HepG2 (cell line): ENCODE measurements around the gene B4GALT1. TPM values are rescaled to one million over a fixed set of nuclear protein-coding genes. Genes with fewer than 3 reads are reported as not detected.

ENCODE experiments used
- FOXA3 ChIP-seq: IDR thresholded peaks from 2 replicates; pipeline ENCODE4 v1.6.1; 2016; ENCODE audit warnings: missing genetic modification reagents, missing compliant biosample characterization
- FOXC1 ChIP-seq: sonication (generic); formaldehyde crosslinking; IDR thresholded peaks from 2 replicates; pipeline ENCODE4 v1.8.0; 2022; ENCODE audit warnings: mild to moderate bottlenecking, missing genetic modification reagents, borderline replicate concordance
- GFI1 ChIP-seq: sonication (generic); formaldehyde crosslinking; IDR thresholded peaks from 2 replicates; pipeline ENCODE4 v1.5.0; 2020; ENCODE audit warnings: missing genetic modification reagents, mild to moderate bottlenecking, borderline replicate concordance
- HDAC6 ChIP-seq: fragments of 200-600 bp; sonication (generic); IDR thresholded peaks from 2 replicates; pipeline ENCODE4 v1.7.0; 2017; ENCODE audit warnings: mild to moderate bottlenecking, antibody characterized with exemption, low read length, low read depth
- MAFG ChIP-seq: sonication (generic); formaldehyde crosslinking; IDR thresholded peaks from 2 replicates; pipeline ENCODE4 v1.5.1; 2020; ENCODE audit warnings: mild to moderate bottlenecking, missing genetic modification reagents
- MED1 ChIP-seq: sonication (generic); formaldehyde crosslinking; IDR thresholded peaks from 2 replicates; pipeline ENCODE4 v1.4.0; 2020; ENCODE audit warnings: missing genetic modification reagents
- MLX ChIP-seq: IDR thresholded peaks from 2 replicates; pipeline ENCODE4 v1.6.1; 2016
- NFE2L1 ChIP-seq: sonication (generic); formaldehyde crosslinking; IDR thresholded peaks from 2 replicates; pipeline ENCODE4 v1.4.0; 2020; ENCODE audit warnings: missing genetic modification reagents, mild to moderate bottlenecking, borderline replicate concordance
- PAXIP1 ChIP-seq: sonication (generic); formaldehyde crosslinking; conservative IDR thresholded peaks from 2 replicates; pipeline ENCODE4 v1.4.0; 2020; ENCODE audit warnings: mild to moderate bottlenecking, missing genetic modification reagents, moderate library complexity
- PHB2 ChIP-seq: fragments of 450-650 bp; IDR thresholded peaks from 2 replicates; pipeline ENCODE4 v1.6.1; 2018; ENCODE audit not compliant: partially characterized antibody
- XBP1 ChIP-seq: sonication (generic); formaldehyde crosslinking; IDR thresholded peaks from 2 replicates; pipeline ENCODE4 v1.5.0; 2020; ENCODE audit warnings: missing genetic modification reagents
- ZFP62 ChIP-seq: sonication (generic); formaldehyde crosslinking; IDR thresholded peaks from 2 replicates; pipeline ENCODE4 v1.4.0; 2020; ENCODE audit warnings: missing genetic modification reagents
- ZFY ChIP-seq: sonication (generic); formaldehyde crosslinking; IDR thresholded peaks from 2 replicates; pipeline ENCODE4 v1.4.0; 2020; ENCODE audit warnings: missing genetic modification reagents
- ZKSCAN5 ChIP-seq: sonication (generic); formaldehyde crosslinking; IDR thresholded peaks from 2 replicates; pipeline ENCODE4 v1.5.1; 2020; ENCODE audit warnings: mild to moderate bottlenecking, missing genetic modification reagents
- ZNF44 ChIP-seq: sonication (generic); formaldehyde crosslinking; IDR thresholded peaks from 2 replicates; pipeline ENCODE4 v1.5.1; 2020; ENCODE audit warnings: mild to moderate bottlenecking, missing genetic modification reagents
- ZNF547 ChIP-seq: sonication (generic); formaldehyde crosslinking; IDR thresholded peaks from 2 replicates; pipeline ENCODE4 v1.5.1; 2020; ENCODE audit warnings: mild to moderate bottlenecking, missing genetic modification reagents
- ZNF614 ChIP-seq: IDR thresholded peaks from 2 replicates; pipeline ENCODE4 v1.6.1; 2018; ENCODE audit warnings: missing biosample characterization, missing genetic modification reagents, inconsistent platforms, borderline replicate concordance
- ZNF619 ChIP-seq: sonication (generic); formaldehyde crosslinking; IDR thresholded peaks from 2 replicates; pipeline ENCODE4 v1.4.0; 2020; ENCODE audit warnings: mild to moderate bottlenecking, missing genetic modification reagents
- ZNF629 ChIP-seq: sonication (generic); formaldehyde crosslinking; conservative IDR thresholded peaks from 2 replicates; pipeline ENCODE4 v1.5.0; 2020; ENCODE audit warnings: missing genetic modification reagents
- ZNF687 ChIP-seq: sonication (generic); formaldehyde crosslinking; IDR thresholded peaks from 2 replicates; pipeline ENCODE4 v1.5.1; 2020; ENCODE audit warnings: mild to moderate bottlenecking, missing genetic modification reagents, moderate library complexity
- ZNF713 ChIP-seq: sonication (generic); formaldehyde crosslinking; IDR thresholded peaks from 2 replicates; pipeline ENCODE4 v1.4.0; 2020; ENCODE audit warnings: mild to moderate bottlenecking, missing genetic modification reagents
- ZNF777 ChIP-seq: sonication (generic); formaldehyde crosslinking; IDR thresholded peaks from 2 replicates; pipeline ENCODE4 v1.4.0; 2020; ENCODE audit warnings: missing genetic modification reagents
- ZSCAN21 ChIP-seq: sonication (generic); formaldehyde crosslinking; IDR thresholded peaks from 2 replicates; pipeline ENCODE4 v1.8.0; 2022; ENCODE audit warnings: mild to moderate bottlenecking, missing genetic modification reagents, moderate library complexity, borderline replicate concordance
- polyA plus RNA-seq, 8 experiments: library from polyadenylated mRNA; depleted of rRNA in 3 of 8; stranded (reverse) in 7 of 8; unstranded in 1 of 8; fragments of >200 nt; fragmentation: Illumina TruSeq in 4 of 8; extraction: Trizol in 4 of 8; gene quantifications; 2 replicates each; pipeline versions ENCODE4 v1.2.1 to v1.2.3, GENCODE V29; 2011 to 2016; ENCODE audit warnings: low read depth in 4 of 8, missing spikeins in 1 of 8, mixed read lengths in 1 of 8; ENCODE audit not compliant: insufficient read depth in 1 of 8
- total RNA-seq, 5 experiments: library from RNA; depleted of rRNA; stranded (reverse); fragments of >200 nt; fragmentation: Illumina TruSeq; extraction: Trizol; gene quantifications; 2 replicates each; pipeline ENCODE4 v1.2.3, GENCODE V29; 2016; ENCODE audit warnings: low read depth in 1 of 5

B4GALT1 gene
- total and polyA plus RNA-seq, 2 of the 13 experiments (the other 11 are each of a cell fraction or from before 2014, with no cell fraction given): 15.7 to 33.5 TPM

- TF ChIP-seq ZNF44 (CRISPR knock-in tag): peak; percentile 83; the same call in 1 of the 2 replicates
- TF ChIP-seq MED1 (CRISPR knock-in tag): peak; percentile 91
- TF ChIP-seq PHB2: no peak
- TF ChIP-seq NFE2L1 (CRISPR knock-in tag): no peak
- no peak for TF ChIP-seq HDAC6
- peak; percentile 95 for TF ChIP-seq ZSCAN21 (CRISPR knock-in tag)
- peak; percentile 73; the same call in 1 of the 2 replicates for TF ChIP-seq FOXC1 (CRISPR knock-in tag)
- peak; percentile 90 for TF ChIP-seq MLX
- TF ChIP-seq PAXIP1 (CRISPR knock-in tag): peak; percentile 90
- TF ChIP-seq GFI1 (CRISPR knock-in tag): peak; percentile 37; the same call in 1 of the 2 replicates
- TF ChIP-seq ZNF687 (CRISPR knock-in tag): peak; percentile 100
- no peak for TF ChIP-seq ZKSCAN5
- TF ChIP-seq MAFG: no peak
- peak; percentile 85 for TF ChIP-seq ZNF614
- no peak; the same call in 1 of the 2 replicates for TF ChIP-seq ZNF777
- TF ChIP-seq ZNF713: peak; percentile 76; the same call in 1 of the 2 replicates
- TF ChIP-seq ZNF619 (CRISPR knock-in tag): peak; percentile 79; the same call in 1 of the 2 replicates
- TF ChIP-seq ZNF547: no peak
- TF ChIP-seq ZFP62 (CRISPR knock-in tag): no peak
- TF ChIP-seq FOXA3: peak; percentile 83
- peak; percentile 79 for TF ChIP-seq ZFY (CRISPR knock-in tag)
- no peak for TF ChIP-seq XBP1
- peak; percentile 34; the same call in 1 of the 2 replicates for TF ChIP-seq ZNF629
Observed at GRCh38 chr9:33139421-33140228, 27.5 kb downstream of the B4GALT1 start (continued).
